Ishikawa (cell line): ENCODE results near the gene RSF1.

Experiments
- CEBPB ChIP-seq: IDR thresholded peaks from 2 replicates; pipeline ENCODE4 v1.6.1; 2012
- CREB1 ChIP-seq: IDR thresholded peaks from 2 replicates; pipeline ENCODE4 v1.6.1; 2012; ENCODE audit warnings: low read depth
- EGR1 ChIP-seq: IDR thresholded peaks from 2 replicates; pipeline ENCODE4 v1.6.1; 2012
- EP300 ChIP-seq: IDR thresholded peaks from 2 replicates; pipeline ENCODE4 v1.6.1; 2012; ENCODE audit warnings: borderline replicate concordance
- FOXM1 ChIP-seq: IDR thresholded peaks from 2 replicates; pipeline ENCODE4 v1.6.1; 2012; ENCODE audit warnings: low read depth, borderline replicate concordance
- NFIC ChIP-seq: IDR thresholded peaks from 2 replicates; pipeline ENCODE4 v1.6.1; 2012
- RAD21 ChIP-seq: IDR thresholded peaks from 2 replicates; pipeline ENCODE4 v1.6.1; 2012; ENCODE audit warnings: low read depth
- TAF1 ChIP-seq: IDR thresholded peaks from 2 replicates; pipeline ENCODE4 v1.6.1; 2012; ENCODE audit warnings: low read depth, mild to moderate bottlenecking
- TCF12 ChIP-seq: IDR thresholded peaks from 2 replicates; pipeline ENCODE4 v1.6.1; 2012; ENCODE audit warnings: low read depth
- TEAD4 ChIP-seq: IDR thresholded peaks from 2 replicates; pipeline ENCODE4 v1.6.1; 2012
- USF1 ChIP-seq: IDR thresholded peaks from 2 replicates; pipeline ENCODE4 v1.6.1; 2012
- YY1 ChIP-seq: IDR thresholded peaks from 2 replicates; pipeline ENCODE4 v1.6.1; 2012; ENCODE audit warnings: low read depth
- ZBTB7A ChIP-seq: IDR thresholded peaks from 2 replicates; pipeline ENCODE4 v1.6.1; 2012; ENCODE audit warnings: low read depth
- TF ChIP-seq, protein P1 (sequence below): IDR thresholded peaks from 2 replicates; pipeline ENCODE4 v1.6.1; 2012
- TF ChIP-seq, protein P2 (sequence below): IDR thresholded peaks from 2 replicates; pipeline ENCODE4 v1.6.1; 2012; ENCODE audit warnings: low read depth, mild to moderate bottlenecking

RSF1 gene

DNA sequence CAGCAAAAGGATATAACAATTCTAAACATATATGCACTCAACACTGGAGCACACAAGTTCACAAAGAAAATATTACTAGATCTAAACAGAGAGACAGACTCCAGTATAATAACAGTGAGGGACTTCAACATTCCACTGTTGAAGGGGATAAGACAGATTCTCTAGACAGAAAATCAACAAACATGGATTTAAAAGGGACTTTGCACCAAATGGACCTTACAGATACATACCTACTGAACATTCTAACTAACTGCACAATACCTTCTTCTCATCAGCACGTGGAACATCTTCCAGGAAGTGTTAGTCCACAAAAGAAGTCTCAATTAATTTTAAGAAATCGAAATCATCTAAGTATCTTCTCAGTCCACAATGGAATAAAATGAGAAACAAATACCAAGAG is 26.6 kb downstream of the RSF1 start:
- no peak for TF ChIP-seq TEAD4
- no peak for TF ChIP-seq CREB1
- TF ChIP-seq CEBPB: no peak
- no peak for TF ChIP-seq TCF12
- TF ChIP-seq TAF1: no peak
- TF ChIP-seq USF1: no peak
- TF ChIP-seq FOXM1: no peak
- TF ChIP-seq, protein P1, sequence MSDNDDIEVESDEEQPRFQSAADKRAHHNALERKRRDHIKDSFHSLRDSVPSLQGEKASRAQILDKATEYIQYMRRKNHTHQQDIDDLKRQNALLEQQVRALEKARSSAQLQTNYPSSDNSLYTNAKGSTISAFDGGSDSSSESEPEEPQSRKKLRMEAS: no peak
- TF ChIP-seq RAD21: no peak
- TF ChIP-seq EP300: no peak
- TF ChIP-seq EGR1: no peak
- TF ChIP-seq, protein P2, sequence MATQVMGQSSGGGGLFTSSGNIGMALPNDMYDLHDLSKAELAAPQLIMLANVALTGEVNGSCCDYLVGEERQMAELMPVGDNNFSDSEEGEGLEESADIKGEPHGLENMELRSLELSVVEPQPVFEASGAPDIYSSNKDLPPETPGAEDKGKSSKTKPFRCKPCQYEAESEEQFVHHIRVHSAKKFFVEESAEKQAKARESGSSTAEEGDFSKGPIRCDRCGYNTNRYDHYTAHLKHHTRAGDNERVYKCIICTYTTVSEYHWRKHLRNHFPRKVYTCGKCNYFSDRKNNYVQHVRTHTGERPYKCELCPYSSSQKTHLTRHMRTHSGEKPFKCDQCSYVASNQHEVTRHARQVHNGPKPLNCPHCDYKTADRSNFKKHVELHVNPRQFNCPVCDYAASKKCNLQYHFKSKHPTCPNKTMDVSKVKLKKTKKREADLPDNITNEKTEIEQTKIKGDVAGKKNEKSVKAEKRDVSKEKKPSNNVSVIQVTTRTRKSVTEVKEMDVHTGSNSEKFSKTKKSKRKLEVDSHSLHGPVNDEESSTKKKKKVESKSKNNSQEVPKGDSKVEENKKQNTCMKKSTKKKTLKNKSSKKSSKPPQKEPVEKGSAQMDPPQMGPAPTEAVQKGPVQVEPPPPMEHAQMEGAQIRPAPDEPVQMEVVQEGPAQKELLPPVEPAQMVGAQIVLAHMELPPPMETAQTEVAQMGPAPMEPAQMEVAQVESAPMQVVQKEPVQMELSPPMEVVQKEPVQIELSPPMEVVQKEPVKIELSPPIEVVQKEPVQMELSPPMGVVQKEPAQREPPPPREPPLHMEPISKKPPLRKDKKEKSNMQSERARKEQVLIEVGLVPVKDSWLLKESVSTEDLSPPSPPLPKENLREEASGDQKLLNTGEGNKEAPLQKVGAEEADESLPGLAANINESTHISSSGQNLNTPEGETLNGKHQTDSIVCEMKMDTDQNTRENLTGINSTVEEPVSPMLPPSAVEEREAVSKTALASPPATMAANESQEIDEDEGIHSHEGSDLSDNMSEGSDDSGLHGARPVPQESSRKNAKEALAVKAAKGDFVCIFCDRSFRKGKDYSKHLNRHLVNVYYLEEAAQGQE: no peak
- no peak for TF ChIP-seq NFIC
- no peak for TF ChIP-seq YY1
- no peak for TF ChIP-seq ZBTB7A

- TF ChIP-seq RAD21 (no peak), USF1 (no peak), CREB1 (no peak), TAF1 (no peak), EP300 (no peak), FOXM1 (no peak), ZBTB7A (no peak), TCF12 (no peak), CEBPB (no peak)
- TF ChIP-seq, protein P1: no peak
Measured at GRCh38 chr11:77791301-77791700, 29.2 kb downstream of the RSF1 start.

DNA sequence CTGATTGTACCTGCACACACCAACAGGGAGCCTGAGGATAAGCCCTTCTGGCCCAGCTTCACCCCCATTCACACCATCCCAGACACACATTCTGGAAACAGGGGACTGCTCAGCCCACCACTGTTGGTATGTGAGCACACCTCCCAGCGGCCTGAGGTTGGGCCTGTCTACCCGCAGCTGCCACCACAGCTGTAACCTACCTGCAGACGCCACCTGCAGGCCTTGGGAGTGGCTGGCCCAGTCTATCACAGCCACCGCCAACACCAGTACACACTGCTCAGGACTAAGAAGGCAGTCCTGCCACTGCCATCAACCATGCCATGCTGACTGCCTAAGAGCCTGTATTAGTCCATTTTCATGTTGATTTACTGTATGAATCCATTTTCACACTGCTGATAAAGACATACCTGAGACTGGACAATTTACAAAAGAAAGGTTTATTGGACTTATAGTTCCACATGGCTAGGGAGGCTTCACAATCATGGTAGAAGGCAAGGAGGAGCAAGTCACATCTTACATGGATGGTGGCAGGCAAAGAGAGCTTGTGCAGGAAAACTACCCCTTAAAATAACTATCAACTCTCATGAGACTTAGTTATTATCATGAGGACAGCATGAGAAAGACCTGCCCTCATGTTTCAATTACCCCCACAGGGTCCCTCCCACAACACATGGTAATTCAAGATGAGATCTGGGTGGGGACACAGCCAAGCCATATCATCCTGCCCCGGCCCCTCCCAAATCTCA is 30.6 kb downstream of the RSF1 start:
- TF ChIP-seq RAD21: no peak
- TF ChIP-seq FOXM1: no peak
- TF ChIP-seq NFIC: no peak
- no peak for TF ChIP-seq CREB1
- TF ChIP-seq, protein P2: no peak
- TF ChIP-seq TCF12: no peak
- TF ChIP-seq, protein P1: no peak

- TF ChIP-seq CREB1 (no peak), TEAD4 (no peak), ZBTB7A (no peak), EP300 (no peak), USF1 (no peak)
Measured at GRCh38 chr11:77789061-77789730, 31.3 kb downstream of the RSF1 start.

DNA sequence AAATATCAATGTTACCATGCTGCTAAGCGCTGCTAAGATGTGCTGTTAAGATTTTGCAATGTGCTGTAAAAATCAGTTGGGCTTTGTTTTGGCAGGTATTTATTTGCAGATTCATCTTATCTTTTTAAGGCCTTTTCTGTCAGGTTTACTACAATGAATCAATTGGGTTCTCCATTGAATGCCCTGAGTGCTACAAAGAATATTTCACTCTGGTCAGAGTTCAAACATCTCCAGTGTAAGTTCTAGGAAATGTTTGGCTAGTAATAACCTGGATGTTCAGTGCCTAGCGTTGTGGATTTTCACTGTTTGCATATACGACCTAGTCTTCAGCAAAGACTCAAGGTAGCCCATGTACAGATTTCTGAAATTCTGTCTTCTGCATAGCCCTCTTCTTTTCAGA is 36.0 kb downstream of the RSF1 start:
- TF ChIP-seq YY1 (no peak), NFIC (no peak), TEAD4 (no peak), RAD21 (no peak), FOXM1 (no peak), ZBTB7A (no peak), EP300 (no peak), CREB1 (no peak), USF1 (no peak)
- TF ChIP-seq, protein P1: no peak
